CD1c-positive myeloid dendritic cell (primary cell): Measurements from ENCODE around the gene GIGYF2.

Experiments
- DNase-seq: peaks from one replicate; pipeline ENCODE4 v3.0.0-alpha.2; 2016; ENCODE audit errors: extremely low spot score

Gene GIGYF2

DNA sequence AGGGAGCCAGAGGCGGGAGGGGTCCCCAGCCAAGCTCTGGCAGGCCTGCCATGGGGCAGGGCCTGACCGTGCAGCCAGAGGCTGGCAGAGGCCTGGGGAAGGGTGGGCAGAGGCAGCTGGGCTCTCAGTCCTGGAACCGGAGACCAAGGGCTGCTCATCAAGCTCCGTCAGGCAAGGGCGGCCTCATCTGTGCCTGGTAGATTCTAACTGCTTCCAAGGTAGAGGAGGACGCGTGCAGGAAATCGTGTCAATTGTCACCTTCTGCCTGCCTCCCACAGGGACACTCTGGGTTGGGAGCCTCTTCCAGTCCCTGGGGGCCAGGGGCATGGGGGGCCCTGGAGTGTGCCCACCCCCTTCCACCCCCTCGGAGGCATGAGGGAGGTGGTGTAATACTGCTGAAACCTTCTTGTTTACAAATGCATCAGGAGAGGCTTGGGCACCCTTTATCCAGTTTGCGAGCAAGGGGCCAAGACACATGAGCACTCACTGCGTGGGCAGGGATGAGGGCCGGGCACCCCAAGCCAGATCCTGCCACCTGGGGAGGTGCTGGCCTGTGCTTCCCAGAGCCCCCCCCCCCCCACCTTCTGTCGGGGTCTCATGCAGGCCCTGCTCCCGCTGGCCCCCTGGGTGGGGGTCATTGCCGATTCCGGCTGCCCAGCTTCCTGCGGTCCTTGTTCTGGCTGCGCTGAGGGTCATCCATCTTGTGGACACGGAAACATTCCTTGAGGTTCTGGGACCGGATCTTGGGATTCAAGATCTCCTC lies 181.9 kb downstream of the GIGYF2 start:
- no peak for DNase-seq

DNA sequence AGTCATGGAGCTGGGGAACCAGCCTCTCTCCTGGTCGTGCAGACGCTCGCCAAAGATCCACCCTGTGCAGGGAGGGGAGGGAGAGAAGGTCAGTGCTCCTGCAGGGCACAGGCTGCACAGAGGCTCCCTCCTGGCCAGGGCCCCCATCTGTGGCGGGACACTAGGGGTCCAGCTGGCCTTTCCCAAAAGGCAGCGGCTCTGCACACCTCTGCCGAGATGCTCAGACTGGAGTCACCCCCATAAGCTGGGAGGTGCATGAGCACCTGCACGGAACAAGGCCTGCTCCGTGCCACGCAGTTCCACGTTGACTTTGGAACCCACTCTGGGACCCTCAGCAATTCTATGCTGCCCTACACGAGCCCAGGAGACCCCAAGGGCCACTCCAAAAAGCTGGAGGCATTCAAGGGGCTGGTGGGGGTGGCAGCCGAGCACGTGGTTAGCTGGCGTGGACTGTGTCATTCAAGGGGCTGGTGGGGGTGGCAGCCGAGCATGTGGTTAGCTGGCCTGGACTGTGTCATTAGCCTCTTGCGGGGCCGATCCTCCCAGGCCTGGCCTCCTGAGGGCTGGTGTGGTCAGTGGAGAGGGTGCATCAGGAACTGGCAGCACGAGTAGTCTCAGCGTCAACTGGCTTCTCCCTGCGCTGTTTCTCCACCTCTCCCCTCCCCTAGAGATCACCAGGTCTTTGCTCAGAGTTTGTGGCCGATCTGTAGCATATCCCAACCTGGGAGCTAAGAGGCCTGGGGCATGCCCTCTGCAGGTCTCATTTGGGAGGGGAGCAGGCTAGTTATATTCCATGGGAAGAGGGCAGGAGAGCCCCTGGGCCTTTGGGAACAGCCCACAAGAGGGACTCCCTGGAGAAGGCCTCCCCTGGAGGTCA lies 182.7 kb downstream of the GIGYF2 start:
- DNase-seq, result no peak

DNA sequence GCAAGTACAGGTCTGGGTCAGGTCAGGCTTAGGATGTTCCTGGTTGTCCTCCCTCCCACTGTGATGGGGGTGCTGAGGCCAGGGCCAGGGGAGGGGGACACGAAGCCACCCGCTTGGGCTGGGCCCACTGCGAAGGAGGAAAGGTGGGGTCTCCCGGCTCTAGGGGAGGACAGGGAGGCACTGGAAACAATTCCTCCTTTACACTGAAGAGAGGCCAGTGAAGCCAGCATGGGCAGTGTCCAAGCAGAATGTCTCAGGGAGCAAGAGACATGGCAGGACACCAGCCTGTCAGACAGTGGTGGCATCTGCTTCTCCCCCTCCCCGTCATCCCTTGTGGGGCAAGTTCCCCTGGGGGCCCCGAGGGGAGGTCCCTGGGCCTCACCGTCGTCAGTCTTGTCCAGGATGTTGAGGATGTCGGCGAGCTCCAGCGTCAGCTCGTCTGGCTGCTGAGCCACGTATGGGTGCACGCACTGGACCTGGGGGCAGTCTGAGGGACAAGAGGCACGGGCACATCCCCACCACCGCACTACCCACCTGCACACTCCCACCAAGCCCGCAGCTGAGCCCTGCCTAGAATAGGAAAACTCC lies 183.7 kb downstream of the GIGYF2 start:
- no peak for DNase-seq

DNA sequence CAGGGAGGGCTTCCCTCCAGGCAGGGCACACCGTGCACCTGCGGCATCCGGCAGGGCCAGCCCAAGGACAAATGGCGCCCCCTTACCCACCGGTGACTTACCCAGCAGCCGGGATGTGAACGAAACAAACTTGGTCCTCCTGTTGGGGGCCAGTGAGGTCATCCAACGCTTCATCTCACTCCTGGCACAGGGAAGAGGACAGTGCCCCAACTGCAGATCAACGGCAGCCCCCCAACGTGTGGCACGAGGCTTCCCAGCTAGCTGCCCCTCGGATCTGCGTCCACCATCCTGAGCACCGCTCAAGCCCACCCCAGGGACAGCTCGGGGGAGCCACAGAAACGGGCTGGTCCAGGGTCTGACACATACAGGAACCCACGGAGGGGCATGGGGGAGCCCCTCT lies 185.0 kb downstream of the GIGYF2 start:
- no peak for DNase-seq

DNA sequence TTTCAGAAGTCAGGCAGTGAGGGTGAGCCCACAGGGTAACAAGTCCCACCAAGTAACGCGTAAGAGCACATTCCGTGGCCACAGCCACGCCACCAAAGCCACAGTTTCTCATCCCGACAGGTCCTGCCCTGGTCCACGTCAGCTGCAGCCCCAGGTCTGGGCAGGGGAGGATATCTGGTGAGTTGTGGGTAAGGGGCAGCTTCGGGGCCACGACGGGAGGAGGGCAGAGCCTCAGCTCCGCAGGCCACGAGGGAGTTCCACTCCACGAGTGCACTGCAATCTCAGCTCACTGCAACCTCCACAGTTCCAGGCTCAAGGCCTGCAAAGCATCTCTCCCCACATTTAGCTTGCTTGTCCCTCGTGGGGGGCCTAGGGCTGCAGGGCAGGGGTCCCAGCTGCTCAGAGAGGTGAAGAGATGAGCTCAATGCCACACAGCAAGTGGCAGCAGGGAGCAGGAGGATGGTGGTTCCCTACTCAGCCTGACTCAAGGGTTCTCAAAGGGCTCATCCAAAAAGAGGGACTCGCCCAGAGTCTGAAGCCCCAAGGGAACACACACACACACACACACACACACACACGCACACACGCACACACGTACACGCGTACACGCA lies 185.5 kb downstream of the GIGYF2 start:
- DNase-seq, result no peak

DNA sequence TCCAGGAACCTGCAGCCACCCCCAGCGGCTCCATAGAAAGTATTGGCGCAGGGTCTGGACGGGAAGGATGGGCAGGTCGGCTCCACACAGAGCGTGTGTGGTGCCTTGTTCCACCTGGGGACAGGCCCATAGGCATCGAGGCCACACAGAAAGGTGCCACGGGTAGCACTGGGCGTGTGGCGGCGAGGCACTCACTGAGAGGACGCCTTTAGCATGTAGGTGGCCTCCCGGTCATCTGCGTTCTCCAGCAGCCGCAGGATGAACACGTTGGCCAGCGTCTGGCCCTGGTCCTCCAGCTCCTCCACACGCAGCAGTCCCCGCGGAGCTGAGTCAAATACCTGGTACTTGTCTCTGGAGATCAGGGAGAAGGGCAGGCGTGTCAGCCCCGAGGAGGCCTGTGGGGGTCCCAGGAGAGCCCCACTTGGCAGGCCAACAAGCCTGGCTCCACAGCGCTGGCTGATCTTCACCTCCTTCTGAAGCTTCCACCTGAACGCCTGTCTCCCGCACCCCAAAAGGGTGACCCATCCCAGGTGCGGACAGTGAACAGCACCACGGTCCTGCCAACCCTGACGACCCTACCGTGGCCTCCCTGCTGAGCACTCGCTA lies 186.1 kb downstream of the GIGYF2 start:
- no peak for DNase-seq

DNA sequence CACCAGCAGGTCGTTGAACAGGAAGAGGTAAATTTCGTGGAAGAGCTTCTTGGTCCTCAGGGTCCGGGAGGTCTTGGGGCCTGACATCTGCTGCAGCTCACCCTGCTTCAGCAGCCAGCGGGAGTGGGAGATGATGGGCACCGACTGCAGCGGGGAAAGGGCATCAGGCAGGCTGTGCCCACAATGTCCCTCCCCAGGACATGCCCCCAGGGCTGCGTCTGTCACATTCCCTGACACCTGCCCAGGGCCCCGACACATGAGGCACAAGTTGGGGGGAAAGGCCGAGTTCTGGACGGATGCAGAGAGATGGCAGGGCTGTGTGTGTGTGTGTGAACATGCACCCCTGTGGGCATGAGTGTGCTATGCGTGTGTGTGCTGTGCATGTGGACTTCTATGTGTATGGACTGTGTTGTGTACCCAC lies 186.9 kb downstream of the GIGYF2 start:
- DNase-seq, result no peak

DNA sequence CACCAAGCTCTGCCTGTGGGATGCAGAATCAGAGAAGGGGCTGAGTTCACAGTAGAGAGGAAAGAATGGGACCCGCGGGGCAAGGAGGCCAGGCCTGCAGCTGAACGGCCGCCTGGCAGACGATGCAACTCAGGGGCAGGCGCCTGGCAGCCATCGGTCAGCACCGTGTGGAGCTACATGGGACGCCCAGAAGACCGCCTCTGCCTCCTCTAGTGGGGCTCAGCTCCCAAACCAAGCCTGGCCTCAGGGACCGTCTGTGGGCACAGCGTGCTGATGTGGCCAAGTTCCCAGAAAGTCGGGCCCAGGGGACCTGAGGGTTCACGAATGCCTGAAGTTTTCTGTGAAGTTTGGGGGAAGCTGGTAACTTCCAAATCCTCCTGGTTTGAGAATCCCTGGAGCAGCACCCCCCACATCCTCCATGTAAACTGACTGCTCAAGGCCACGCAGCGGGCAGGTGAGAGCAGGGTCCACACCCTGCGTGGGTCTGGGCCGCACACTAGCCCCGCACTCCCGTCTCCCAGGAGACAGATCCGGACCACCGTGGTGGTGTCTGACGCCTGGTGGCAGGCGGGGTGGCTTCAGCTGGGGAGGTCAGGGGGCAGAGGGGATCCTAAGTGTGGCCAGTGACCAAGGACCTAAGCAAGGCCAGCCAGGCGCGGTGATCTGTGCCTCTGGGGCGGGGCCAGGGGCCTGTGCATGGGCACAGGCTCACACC lies 187.6 kb downstream of the GIGYF2 start:
- no peak for DNase-seq

DNA sequence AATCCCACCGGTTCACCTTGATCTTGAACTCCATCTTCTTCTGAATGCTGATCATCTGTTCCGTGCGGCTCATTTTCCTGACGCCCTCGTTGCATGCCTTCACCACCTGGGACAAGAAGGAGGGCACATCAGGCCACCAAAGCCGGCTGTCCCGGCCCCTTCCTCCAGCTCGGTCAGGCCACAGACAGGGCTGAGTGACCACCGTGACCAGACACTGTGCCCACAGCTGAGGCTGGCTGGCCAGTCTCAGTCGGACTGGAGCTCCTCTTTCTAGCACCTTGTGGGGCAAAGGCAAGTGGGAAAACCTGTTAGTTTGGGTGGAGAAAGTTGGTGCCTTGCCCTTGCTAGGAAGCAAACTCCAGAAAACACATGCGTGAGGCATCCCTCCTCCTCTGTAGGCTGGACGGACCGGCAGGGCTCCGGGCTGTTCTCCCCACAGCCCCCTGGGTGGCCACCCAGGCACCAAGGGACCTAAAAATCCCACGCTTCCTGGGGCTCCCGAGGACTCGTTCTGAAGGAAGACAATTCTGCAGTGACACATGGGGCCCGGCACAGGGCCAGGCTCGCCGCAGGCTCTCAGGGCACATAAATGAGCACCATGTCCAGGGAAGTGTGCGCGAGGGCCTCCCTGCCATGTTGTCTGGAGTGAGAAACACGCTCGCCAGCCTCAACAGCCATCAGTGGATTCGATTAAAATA lies 188.3 kb downstream of the GIGYF2 start:
- no peak for DNase-seq

DNA sequence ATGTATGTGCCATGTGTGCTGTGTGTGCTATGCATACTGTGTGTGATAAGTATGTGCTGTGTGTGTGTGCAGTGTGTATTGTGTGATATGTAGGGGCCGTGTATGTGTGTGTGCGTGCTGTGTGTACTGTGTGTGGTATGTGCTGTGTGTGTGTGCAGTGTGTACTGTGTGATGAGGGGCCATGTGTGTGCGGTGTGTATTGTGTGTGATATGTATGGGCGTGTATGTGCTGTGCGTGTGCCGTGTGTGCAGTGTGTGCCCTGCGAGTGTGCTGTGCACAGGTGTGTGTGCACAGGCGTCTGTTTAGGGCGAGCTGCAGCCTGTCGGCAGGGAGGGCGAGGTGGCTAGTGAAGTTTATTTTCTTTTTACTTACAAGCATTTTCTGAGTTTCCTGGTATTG lies 189.0 kb downstream of the GIGYF2 start:
- DNase-seq, result no peak

DNA sequence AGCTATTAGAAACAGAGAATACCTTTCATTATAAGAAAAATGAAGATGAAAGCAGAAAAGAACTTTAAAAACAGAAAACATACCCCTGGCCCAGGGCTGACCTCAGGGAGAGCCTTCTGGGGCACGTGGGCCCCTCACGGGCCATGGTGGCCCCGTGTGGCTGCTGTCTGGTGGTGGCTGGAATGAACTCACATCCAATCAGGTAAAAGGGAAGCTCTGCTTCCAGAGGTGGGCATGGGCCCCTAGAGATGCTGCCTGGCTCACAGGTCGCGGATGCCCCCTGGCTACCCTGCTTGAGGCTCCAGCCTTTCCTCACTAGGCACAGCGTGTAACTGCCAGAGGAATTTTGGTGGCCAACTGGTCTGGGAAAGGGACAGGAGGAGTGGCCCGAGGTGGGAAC lies 189.5 kb downstream of the GIGYF2 start:
- no peak for DNase-seq

DNA sequence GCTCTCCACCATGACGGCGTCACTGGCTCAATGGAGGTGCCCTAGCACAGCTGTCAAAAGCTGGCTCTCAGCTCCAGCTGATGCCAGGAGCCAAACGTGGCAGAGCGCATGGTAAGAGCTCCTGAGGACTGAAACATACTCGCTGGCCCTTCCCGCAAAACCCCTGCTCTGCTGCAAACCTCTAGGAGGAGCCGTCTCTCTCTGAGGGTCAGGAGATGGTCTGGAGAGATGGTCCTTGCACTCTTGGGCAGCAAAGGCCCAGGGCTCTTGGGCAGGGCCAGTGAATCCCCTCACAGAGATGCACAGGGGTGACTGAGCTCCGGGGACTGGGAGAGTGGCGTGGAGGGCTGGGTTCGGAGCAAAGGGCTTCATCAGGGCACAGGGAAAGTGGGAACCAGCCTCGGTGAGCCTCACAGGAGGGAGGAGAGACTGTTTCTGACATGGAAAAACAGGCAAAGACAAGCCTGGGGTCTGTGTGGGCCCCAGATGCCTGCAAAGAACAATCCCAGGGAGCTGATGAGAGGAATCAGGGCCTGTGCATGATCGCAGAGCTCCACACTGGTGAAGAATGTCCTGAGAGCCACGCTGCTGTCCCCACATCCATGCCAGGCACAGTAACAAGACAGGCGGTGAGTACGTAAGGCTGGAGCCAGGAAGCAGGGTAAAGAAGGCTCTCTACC lies 190.2 kb downstream of the GIGYF2 start:
- no peak for DNase-seq

DNA sequence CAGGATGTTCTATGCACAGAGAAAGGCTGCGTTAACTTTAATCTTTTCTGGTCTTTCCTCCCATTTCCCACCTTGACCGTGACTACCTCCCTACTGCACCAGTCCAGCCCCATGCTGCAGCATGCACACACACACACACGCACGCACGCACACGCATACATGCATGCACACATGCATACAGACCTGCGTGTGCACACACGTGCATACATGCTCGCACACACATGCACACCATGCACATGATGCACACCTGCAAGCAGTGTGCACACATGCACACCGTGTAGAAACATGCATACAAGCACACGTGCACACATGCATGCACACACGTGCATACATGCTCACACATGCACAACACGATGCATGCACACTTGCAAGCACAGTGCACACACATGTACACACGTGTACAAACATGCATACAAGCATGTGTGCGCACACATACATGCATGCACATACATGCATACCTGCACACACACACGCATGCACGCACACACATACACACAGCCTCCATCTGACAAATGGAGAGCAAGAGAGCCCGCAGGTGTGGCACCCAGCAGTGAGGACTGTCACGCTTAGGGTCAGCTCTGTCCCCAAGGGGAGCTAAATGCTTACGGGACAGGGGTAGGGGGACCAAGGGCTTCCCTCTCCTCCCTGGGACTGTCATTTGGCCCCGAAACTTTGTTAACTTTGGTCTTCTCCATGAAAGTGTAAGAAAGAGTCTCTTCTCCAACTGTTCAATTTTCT lies 191.1 kb downstream of the GIGYF2 start:
- DNase-seq, result no peak

DNA sequence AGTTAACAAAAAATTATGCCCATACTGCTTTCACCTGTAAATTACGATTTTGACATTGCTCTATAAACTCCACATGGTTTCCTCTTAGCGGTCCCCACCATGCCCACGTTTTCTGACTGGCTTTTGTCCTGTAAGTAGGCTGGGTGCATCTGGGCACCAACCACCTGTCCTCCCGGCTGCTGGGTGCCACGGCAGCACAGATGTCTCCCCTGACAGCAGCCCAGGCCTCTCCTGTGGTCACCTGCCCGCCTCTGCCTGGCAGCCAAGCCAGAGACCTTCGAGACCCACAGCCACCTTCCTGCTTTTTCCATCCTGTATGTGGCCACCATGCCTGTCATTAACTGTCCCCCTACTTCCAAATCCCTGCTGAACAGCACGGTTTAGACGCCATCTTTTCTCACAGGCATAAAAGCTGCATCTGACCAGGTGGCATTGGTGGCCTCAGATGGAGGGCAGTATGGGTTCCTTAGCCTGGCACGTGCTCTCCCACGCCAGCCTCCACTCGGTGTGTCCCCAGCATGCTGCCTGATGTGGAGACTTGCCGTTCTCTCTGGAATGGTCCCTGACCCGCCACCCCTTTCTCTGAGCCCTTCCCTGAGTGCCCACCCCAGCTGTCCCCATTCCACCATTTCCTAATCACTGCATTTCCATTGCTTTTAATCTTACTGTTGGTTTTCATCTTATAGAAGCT lies 191.9 kb downstream of the GIGYF2 start:
- DNase-seq, result no peak

DNA sequence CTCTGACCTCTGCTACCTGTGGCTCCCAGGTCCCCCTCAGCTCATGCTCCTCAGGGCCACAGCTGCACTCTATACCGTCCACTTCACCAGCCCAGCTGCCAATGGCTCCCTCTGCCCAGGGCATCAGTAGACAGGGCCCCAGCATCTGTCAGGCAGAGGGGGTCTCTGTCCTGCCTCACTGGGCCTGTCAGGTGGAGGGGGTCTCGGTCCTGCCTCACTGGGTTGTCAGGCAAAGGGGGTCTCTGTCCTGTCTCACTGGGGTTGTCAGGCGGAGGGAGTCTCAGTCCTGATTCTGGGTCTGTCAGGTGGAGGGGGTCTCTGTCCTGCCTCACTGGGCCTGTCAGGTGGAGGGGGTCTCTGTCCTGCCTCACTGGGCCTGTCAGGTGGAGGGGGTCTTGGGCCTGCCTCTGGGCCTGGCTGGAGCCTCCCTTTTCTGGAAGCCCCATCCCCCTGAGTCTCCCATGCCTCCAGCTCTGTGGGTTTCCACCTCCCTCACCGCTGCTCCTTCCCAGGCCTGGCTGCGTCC lies 192.8 kb downstream of the GIGYF2 start:
- DNase-seq, result no peak

DNA sequence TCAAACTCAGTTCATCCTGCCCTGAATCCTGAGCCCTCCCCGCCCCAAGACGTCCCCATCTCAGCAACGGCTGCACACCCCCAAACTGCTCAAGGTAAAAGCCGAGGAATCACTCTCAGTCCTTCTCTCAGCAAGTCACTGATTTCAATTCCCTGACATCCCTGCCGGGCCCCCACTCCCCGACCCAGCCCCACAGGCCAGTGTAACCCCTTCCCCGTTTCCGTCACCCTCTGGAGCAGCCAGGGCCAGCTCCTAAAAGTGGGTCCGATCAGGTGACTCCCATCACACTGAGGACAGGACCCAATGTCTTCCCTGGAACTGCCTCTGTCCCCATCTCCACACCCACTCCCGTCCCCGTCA lies 193.4 kb downstream of the GIGYF2 start:
- no peak for DNase-seq

DNA sequence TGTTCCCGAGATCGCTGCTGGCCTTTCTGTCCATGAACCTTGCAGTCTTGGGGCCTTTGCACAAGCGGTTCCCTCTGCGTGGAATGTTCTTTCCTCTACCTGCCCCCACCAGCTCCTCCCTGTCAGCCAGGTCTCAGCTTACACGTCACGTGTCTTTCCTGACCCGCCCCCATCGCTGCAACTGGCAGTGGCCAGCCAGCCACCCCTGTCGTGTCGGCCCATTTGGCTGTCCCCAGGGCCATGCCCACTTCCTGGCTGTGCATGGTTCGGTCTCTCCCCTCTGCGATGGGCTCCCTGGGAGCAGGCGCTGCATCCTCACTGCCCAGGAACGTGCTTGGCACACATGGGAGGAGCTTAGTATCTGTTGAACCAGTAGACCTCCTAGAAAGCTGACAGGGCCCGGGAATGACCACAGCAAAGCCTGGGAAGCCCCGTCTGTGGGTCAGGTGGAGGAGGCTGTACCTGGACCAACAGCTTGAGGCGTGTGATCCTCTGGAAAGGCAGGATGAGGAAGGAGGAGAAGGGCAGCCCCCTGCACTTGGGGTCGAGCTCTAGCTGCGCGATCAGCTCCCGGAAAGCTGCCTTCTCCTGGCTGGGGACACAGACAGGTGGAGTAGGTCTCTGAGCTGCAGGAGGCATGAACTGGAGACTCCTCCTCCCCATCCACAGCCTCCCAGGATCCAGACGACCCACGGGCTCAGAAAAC lies 193.9 kb downstream of the GIGYF2 start:
- DNase-seq, result no peak

DNA sequence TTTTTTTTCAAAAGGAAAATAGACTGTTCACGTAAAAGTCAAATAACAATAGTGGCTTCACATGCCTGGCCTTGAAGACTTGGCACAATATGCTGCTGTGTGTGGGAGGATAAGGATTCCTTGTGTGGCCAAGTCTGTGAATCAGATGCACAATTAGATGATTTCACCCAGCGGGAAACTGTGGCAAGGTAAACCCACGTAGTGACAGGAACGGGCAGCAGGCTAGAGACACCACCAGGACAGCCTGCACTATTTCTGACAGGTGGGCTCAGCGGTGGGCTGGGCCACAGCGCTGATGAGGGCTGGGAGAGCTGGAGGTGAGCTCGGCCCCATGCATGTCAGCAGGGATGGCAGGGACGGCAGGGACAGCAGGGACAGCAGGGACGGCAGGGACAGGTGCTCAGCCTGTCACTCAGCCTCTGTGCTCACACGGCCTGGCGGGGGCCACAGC lies 194.5 kb downstream of the GIGYF2 start:
- no peak for DNase-seq
